Measurements from ENCODE around the gene RPS14.

GRCh38 chr5:150489360-150490295 is 40.1 kb upstream of the RPS14 start:
- TF ChIP-seq, protein P1, sequence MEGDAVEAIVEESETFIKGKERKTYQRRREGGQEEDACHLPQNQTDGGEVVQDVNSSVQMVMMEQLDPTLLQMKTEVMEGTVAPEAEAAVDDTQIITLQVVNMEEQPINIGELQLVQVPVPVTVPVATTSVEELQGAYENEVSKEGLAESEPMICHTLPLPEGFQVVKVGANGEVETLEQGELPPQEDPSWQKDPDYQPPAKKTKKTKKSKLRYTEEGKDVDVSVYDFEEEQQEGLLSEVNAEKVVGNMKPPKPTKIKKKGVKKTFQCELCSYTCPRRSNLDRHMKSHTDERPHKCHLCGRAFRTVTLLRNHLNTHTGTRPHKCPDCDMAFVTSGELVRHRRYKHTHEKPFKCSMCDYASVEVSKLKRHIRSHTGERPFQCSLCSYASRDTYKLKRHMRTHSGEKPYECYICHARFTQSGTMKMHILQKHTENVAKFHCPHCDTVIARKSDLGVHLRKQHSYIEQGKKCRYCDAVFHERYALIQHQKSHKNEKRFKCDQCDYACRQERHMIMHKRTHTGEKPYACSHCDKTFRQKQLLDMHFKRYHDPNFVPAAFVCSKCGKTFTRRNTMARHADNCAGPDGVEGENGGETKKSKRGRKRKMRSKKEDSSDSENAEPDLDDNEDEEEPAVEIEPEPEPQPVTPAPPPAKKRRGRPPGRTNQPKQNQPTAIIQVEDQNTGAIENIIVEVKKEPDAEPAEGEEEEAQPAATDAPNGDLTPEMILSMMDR (IDR thresholded peaks at IDR 0.05) = no peak
- TF ChIP-seq EZH2phosphoT487 (IDR thresholded peaks at IDR 0.05) = no peak
- TF ChIP-seq EZH2 (IDR thresholded peaks at IDR 0.05) = no peak
